ENCODE data around the gene ERP29. TPM values are rescaled to one million over a fixed set of nuclear protein-coding genes. Genes with fewer than 3 reads are reported as not detected.

ERP29 gene
- total and polyA plus RNA-seq, 7 donors: 15.3 to 38.7 (median 24.3) TPM

DNA sequence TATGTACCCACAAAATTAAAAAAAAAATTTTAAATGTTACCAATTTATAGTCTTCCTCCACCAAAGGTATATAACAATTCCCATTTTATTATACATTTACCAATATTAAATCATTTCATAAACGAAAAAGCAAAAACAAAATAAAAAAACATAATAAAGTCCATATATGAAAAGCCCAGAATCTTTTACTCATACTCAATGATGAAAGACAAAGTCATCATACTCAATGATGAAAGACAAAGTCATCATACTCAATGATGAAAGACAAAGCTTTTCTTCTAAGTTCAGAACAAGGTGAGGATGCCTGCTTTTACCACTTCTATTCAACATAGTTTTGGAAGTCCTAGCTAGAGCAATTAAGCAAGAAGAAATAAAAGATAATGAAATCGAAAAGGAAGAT is 28.4 kb upstream of the ERP29 start:
- no peaks in the 10 kb centered on the region for H3K4me1 ChIP-seq
- H3K27ac ChIP-seq: no peak overlapping the region
- H3K9me3 ChIP-seq: no peaks in the 10 kb centered on the region
- 85 to 90% (median 89%) methylated on average over 2 of the region's 2 CpGs for WGBS, 3 donors
- H3K4me3 ChIP-seq: no peak overlapping the region
- intact Hi-C loops (cut with DNase I): no loop called here
- peaks cover 0 to 7% of the 10 kb centered on the region in 2 donors for H3K36me3 ChIP-seq (ENCODE audit: insufficient read depth in 1 of 2, low read depth in 1 of 2)
- TF ChIP-seq, protein P1, sequence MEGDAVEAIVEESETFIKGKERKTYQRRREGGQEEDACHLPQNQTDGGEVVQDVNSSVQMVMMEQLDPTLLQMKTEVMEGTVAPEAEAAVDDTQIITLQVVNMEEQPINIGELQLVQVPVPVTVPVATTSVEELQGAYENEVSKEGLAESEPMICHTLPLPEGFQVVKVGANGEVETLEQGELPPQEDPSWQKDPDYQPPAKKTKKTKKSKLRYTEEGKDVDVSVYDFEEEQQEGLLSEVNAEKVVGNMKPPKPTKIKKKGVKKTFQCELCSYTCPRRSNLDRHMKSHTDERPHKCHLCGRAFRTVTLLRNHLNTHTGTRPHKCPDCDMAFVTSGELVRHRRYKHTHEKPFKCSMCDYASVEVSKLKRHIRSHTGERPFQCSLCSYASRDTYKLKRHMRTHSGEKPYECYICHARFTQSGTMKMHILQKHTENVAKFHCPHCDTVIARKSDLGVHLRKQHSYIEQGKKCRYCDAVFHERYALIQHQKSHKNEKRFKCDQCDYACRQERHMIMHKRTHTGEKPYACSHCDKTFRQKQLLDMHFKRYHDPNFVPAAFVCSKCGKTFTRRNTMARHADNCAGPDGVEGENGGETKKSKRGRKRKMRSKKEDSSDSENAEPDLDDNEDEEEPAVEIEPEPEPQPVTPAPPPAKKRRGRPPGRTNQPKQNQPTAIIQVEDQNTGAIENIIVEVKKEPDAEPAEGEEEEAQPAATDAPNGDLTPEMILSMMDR (IDR thresholded peaks at IDR 0.05): no peak
- DNase-seq: no peak
- no peak for ATAC-seq
- H3K27me3 ChIP-seq (ENCODE audit: insufficient read depth in 3 of 3, low read length in 2 of 3): no peaks in the 10 kb centered on the region

DNA sequence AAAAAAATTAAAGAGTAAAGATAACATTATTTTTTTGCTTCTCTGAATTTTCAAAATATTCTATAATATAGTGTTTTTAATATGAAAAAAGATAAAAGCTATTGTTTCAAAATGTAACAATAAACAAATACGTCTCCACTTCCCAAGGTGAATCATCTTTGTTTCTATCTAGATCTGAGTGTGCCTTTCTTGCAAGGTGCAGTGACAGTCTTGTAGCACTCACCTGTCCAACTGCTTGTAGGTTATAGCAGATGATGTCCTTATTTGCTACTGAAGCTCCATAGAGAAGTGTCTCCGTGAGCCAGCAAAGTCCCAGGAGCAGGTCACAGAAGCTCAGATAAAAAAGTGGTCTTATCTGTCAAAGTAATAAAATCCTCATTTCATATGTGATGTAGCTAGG is 21.7 kb upstream of the ERP29 start:
- 94 to 97% (median 95%) methylated on average over 2 of the region's 2 CpGs for WGBS, 3 donors
- ATAC-seq (no peak), DNase-seq (no peak)
- H3K9me3 ChIP-seq: no peaks in the 10 kb centered on the region
- no peak overlapping the region for H3K27ac ChIP-seq
- TF ChIP-seq, protein P1 (IDR thresholded peaks at IDR 0.05): no peak
- H3K4me1 ChIP-seq: no peaks in the 10 kb centered on the region
- no peak overlapping the region for H3K4me3 ChIP-seq
- H3K27me3 ChIP-seq (ENCODE audit: insufficient read depth in 3 of 3, low read length in 2 of 3): no peaks in the 10 kb centered on the region
- intact Hi-C loops (cut with DNase I): no loop called here
- H3K36me3 ChIP-seq (ENCODE audit: insufficient read depth in 1 of 2, low read depth in 1 of 2): peaks cover 0 to 23% of the 10 kb centered on the region in 2 donors

DNA sequence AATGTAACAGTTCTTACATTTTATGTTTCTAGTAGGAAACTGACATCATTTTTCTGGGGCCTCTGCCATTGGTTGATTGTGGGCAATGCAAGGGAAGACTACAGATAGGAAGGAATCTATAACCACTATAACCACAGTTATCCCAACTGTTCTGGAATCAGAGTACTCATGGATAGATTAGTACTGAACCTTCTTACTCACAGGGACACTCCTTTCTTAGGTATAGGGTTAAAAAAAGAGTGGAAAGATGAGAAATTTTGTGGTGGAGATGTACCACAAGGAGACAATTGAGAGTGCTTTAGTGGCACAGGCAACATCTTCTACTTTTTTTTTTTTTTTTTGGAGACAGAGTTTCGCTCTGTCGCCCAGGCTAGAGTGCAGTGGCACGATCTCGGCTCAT is 21.3 kb upstream of the ERP29 start:
- intact Hi-C loops (cut with DNase I): no loop called here
- H3K27ac ChIP-seq: no peak overlapping the region

DNA sequence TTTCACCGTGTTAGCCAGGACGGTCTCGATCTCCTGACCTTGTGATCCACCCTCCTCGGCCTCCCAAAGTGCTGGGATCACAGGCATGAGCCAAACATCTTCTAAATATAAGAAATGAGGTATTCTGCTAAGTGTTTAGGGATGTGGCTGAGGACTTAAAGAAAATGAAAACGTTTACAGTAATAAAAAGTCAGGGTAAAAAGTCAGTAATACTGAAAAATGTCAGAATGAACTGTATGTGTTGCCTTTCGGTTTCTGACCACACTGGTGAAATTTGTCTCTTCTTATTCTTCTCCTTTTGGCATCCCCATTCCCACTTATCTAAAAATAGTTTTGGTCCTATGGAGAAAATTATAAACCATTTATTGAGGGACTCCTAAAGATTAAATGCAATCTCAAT is 20.8 kb upstream of the ERP29 start:
- intact Hi-C loops (cut with DNase I): no loop called here
- TF ChIP-seq, protein P1 (IDR thresholded peaks at IDR 0.05): no peak

More for the DNA sequence above, 21.3 kb upstream of the ERP29 start:
- TF ChIP-seq, protein P1 (IDR thresholded peaks at IDR 0.05): no peak
- no peak overlapping the region for H3K4me3 ChIP-seq
- no peaks in the 10 kb centered on the region for H3K4me1 ChIP-seq
- 78 to 93% (median 88%) methylated on average over 3 to 4 of the region's 4 CpGs for WGBS, 3 donors
- H3K36me3 ChIP-seq (ENCODE audit: insufficient read depth in 1 of 2, low read depth in 1 of 2): peaks cover 0 to 23% of the 10 kb centered on the region in 2 donors
- ATAC-seq (no peak), DNase-seq (no peak)
- no peaks in the 10 kb centered on the region for H3K9me3 ChIP-seq
- H3K27me3 ChIP-seq (ENCODE audit: insufficient read depth in 3 of 3, low read length in 2 of 3): no peaks in the 10 kb centered on the region

More for the DNA sequence above, 20.8 kb upstream of the ERP29 start:
- DNase-seq: no peak
- 71 to 75% (median 74%) methylated on average over 6 of the region's 6 CpGs for WGBS, 3 donors
- ATAC-seq: no peak
- Histone ChIP-seq H3K4me3 (no peak overlapping the region), H3K4me1 (no peaks in the 10 kb centered on the region), H3K27me3 (ENCODE audit: insufficient read depth in 3 of 3, low read length in 2 of 3) (no peaks in the 10 kb centered on the region), H3K9me3 (no peaks in the 10 kb centered on the region), H3K27ac (no peak overlapping the region), H3K36me3 (ENCODE audit: insufficient read depth in 1 of 2, low read depth in 1 of 2) (peaks cover 0 to 23% of the 10 kb centered on the region in 2 donors)
